Measurements from ENCODE around the gene MAPK12. TPM values are rescaled to one million over a fixed set of nuclear protein-coding genes. Genes with fewer than 3 reads are reported as not detected.

Gene MAPK12
- total and polyA plus RNA-seq, 2 of the 8 experiments (the other 6 are each of a cell fraction or from before 2014, with no cell fraction given), result 17.3 to 20.3 TPM

DNA sequence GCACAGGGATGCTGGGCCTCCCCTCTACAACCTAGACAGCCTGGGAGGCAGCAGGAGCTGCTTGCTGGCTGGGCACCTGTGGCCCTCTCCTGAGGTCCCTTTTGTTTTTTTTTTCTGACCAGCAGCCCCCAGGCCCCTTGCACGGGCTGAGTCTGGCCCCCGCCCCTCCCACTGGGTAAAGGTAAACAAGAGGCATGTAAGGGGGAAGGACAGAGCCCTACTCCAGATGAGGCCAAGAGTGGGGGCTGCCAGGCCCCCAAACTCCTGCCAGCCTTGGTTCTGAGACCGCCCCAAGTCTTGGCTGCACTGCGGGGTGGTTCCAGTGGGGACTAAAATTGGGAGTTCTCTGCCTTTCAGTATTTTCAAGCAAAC, 36.8 kb upstream of the MAPK12 start (continued):
- TF ChIP-seq, protein P1, sequence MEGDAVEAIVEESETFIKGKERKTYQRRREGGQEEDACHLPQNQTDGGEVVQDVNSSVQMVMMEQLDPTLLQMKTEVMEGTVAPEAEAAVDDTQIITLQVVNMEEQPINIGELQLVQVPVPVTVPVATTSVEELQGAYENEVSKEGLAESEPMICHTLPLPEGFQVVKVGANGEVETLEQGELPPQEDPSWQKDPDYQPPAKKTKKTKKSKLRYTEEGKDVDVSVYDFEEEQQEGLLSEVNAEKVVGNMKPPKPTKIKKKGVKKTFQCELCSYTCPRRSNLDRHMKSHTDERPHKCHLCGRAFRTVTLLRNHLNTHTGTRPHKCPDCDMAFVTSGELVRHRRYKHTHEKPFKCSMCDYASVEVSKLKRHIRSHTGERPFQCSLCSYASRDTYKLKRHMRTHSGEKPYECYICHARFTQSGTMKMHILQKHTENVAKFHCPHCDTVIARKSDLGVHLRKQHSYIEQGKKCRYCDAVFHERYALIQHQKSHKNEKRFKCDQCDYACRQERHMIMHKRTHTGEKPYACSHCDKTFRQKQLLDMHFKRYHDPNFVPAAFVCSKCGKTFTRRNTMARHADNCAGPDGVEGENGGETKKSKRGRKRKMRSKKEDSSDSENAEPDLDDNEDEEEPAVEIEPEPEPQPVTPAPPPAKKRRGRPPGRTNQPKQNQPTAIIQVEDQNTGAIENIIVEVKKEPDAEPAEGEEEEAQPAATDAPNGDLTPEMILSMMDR (IDR thresholded peaks at IDR 0.05; ENCODE audit: control extremely low read depth in 1 of 3, insufficient read depth in 1 of 3, low read depth in 1 of 3, low read length in 3 of 3), result no peak
- TF ChIP-seq EZH2 (IDR thresholded peaks at IDR 0.05; ENCODE audit: low read depth, low read length, severe bottlenecking) (no peak), KDM4A (IDR thresholded peaks at IDR 0.05; ENCODE audit: low read depth, low read length, severe bottlenecking) (no peak), SIN3A (conservative IDR thresholded peaks at IDR 0.05 in 1 of 2, IDR thresholded peaks at IDR 0.05 in 1 of 2; ENCODE audit: low read depth in 1 of 2, low read length in 2 of 2) (no peak)

Measured in H1 (cell line).